Naive thymus-derived CD4-positive, alpha-beta T cell (primary cell): ENCODE measurements around the gene NR5A1. TPM values are rescaled to one million over a fixed set of nuclear protein-coding genes. Genes with fewer than 3 reads are reported as not detected.

ENCODE experiments used
- ATAC-seq: fragments of 150-1000 bp; cut with Tn5 transposase; 2 replicates; pipeline ENCODE4 v1.10.0; 2021; ENCODE audit warnings: mild to moderate bottlenecking, moderate library complexity
- CTCF ChIA-PET: fragments of 350-600 bp; sonication (Branson Sonifier 250); formaldehyde crosslinking; loops from one replicate; lab custom pipeline; 2021; ENCODE audit warnings: antibody characterized with exemption; lab: Charles Lee
- POLR2A ChIA-PET: fragments of 350-600 bp; sonication (Branson Sonifier 250); formaldehyde crosslinking; loops from one replicate; lab custom pipeline; 2021; ENCODE audit warnings: antibody characterized with exemption, inconsistent platforms; lab: Charles Lee
- DNase-seq, 9 donors: peaks; one replicate each; pipeline versions ENCODE4 v3.0.0 to v3.0.0-alpha.2; 2020 to 2022; ENCODE audit warnings: mixed read lengths in 1 of 9
- H3K27ac ChIP-seq: one replicate; pipeline ENCODE4 v1.7.0; 2013; ENCODE audit warnings: mild to moderate bottlenecking, low read depth, low read length, moderate library complexity
- H3K27me3 ChIP-seq, 2 donors: one replicate each; pipeline ENCODE4 v1.7.0; 2013; ENCODE audit warnings: low read length in 2 of 2, mild to moderate bottlenecking in 2 of 2, moderate library complexity in 2 of 2; ENCODE audit not compliant: control insufficient read depth in 2 of 2, insufficient read depth in 2 of 2
- H3K36me3 ChIP-seq, 3 experiments: 1 replicate in 2 of 3; 2 replicates in 1 of 3; pipeline ENCODE4 v1.7.0; 2013; ENCODE audit warnings: low read length in 3 of 3, mild to moderate bottlenecking in 3 of 3, moderate library complexity in 1 of 3; ENCODE audit not compliant: insufficient read depth in 3 of 3, control insufficient read depth in 2 of 3
- H3K4me1 ChIP-seq, 2 donors: one replicate each; pipeline ENCODE4 v1.7.0; 2013; ENCODE audit warnings: low read length in 2 of 2, mild to moderate bottlenecking in 2 of 2, moderate library complexity in 1 of 2; ENCODE audit not compliant: control insufficient read depth in 2 of 2, insufficient read depth in 2 of 2
- H3K4me3 ChIP-seq: 2 replicates; pipeline ENCODE4 v1.7.0; 2013; ENCODE audit warnings: mild to moderate bottlenecking, low read length
- H3K9me3 ChIP-seq, 3 experiments: 1 replicate in 2 of 3; 2 replicates in 1 of 3; pipeline ENCODE4 v1.7.0; 2013; ENCODE audit warnings: low read length in 3 of 3; ENCODE audit not compliant: control insufficient read depth in 2 of 3
- H3K27ac Mint-ChIP-seq, 9 donors: one replicate each; pipeline ENCODE4 v1.8.0; 2020 to 2022; ENCODE audit warnings: mixed read lengths in 9 of 9, mild to moderate bottlenecking in 8 of 9, moderate library complexity in 5 of 9, inconsistent platforms in 2 of 9
- H3K27me3 Mint-ChIP-seq, 5 donors: one replicate each; pipeline ENCODE4 v1.8.0; 2021 to 2022; ENCODE audit warnings: mixed read lengths in 5 of 5, mild to moderate bottlenecking in 1 of 5
- H3K36me3 Mint-ChIP-seq, 5 donors: one replicate each; pipeline ENCODE4 v1.8.0; 2020 to 2022; ENCODE audit warnings: mixed read lengths in 5 of 5, mild to moderate bottlenecking in 3 of 5, inconsistent platforms in 1 of 5
- H3K4me1 Mint-ChIP-seq, 7 donors: one replicate each; pipeline ENCODE4 v1.8.0; 2020 to 2022; ENCODE audit warnings: mixed read lengths in 7 of 7, mild to moderate bottlenecking in 3 of 7, inconsistent platforms in 1 of 7
- H3K4me3 Mint-ChIP-seq, 10 donors: one replicate each; pipeline ENCODE4 v1.8.0; 2020 to 2022; ENCODE audit warnings: mild to moderate bottlenecking in 10 of 10, mixed read lengths in 10 of 10, moderate library complexity in 6 of 10, inconsistent platforms in 2 of 10
- H3K9me3 Mint-ChIP-seq, 11 donors: one replicate each; pipeline ENCODE4 v1.8.0; 2020 to 2022; ENCODE audit warnings: mixed read lengths in 11 of 11, mild to moderate bottlenecking in 4 of 11, inconsistent platforms in 1 of 11, moderate library complexity in 1 of 11
- intact Hi-C, 2 donors: fragments of 100-400 bp; cut with micrococcal nuclease; formaldehyde crosslinking; loops; one replicate each; pipeline ENCODE4 v1.15.1; 2023
- polyA plus RNA-seq, 2 donors: library from polyadenylated mRNA; unstranded; fragments of 300-500 nt; fragmentation: Illumina TruSeq; gene quantifications; one replicate each; pipeline ENCODE4 v1.2.3, GENCODE V29; 2021
- total RNA-seq, 6 experiments: library from RNA in 5 of 6; stranded (reverse) in 5 of 6; gene quantifications; 1 replicate in 5 of 6; 2 replicates in 1 of 6; pipeline ENCODE4 v1.2.3 and lab custom pipeline; 2021 to 2026

NR5A1 gene
- total and polyA plus RNA-seq, 7 experiments from 2014 or later = 0.11 TPM; not detected in 6

DNA sequence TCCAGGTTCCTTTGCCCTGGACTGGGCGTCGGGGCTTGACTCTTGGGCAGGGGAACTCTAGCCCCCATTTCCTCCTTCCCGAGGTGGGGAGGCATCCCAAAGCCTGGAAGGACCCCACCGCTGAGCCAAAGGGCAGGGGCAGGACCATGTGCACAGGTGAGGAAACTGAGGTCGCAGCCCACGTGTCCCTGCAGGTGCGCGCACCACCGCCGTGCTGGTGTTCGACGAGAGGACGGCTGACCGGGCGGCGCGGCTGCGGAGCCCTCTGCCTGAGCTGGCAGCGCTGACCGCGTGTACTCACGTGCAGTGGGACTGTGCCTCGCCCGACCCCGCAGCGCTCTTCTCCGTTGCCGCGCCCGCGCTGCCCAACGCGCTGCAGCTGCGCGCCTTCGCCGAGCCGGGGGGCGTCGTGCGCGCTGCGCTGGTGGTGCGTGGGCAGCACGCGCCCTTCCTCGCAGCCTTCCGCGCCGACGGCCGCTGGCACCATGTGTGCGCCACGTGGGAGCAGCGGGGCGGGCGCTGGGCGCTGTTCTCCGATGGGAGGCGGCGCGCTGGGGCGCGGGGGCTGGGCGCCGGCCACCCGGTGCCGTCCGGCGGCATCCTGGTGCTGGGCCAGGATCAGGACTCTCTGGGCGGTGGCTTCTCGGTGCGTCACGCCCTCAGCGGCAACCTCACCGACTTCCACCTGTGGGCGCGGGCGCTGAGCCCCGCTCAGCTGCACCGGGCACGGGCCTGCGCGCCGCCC is 54.2 kb downstream of the NR5A1 start:
- H3K4me1 ChIP-seq = no peaks in the 10 kb centered on the region
- no peaks in the 10 kb centered on the region for H3K9me3 ChIP-seq
- no peaks in the 10 kb centered on the region for H3K27me3 ChIP-seq
- DNase-seq (no peak), ATAC-seq (no peak)
- H3K4me3 ChIP-seq = no peak overlapping the region
- Mint-ChIP-seq H3K27ac (no peak overlapping the region), H3K4me1 (peaks cover 0 to 2% (median 0%) of the 10 kb centered on the region in 7 donors), H3K9me3 (no peaks in the 10 kb centered on the region), H3K36me3 (no peaks in the 10 kb centered on the region), H3K27me3 (peaks cover 24 to 41% (median 31%) of the 10 kb centered on the region in 5 donors), H3K4me3 (peak overlapping the region in 1 of 10 donors; percentile 14)
- no peak overlapping the region for H3K27ac ChIP-seq
- CTCF ChIA-PET = no interaction called here
- no peaks in the 10 kb centered on the region for H3K36me3 ChIP-seq
- intact Hi-C loops = no loop called here
- POLR2A ChIA-PET = no interaction called here

DNA sequence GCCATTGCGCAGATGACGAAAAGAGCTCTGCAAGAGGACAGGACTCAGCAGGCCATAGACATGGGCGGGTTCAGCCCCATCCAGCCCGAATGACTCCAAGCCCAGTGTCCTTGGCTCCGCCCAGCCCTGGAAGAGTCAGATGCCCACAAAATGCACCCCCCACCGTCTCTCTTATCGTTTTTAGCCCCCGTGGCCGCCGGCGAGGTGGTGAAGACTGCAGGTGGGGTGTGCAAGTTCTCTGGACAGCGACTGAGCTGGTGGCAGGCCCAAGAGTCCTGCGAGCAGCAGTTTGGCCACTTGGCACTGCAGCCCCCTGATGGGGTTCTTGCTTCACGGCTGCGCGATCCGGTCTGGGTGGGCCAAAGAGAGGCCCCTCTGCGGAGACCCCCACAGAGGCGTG is 54.9 kb downstream of the NR5A1 start:
- no peak for DNase-seq
- Histone ChIP-seq H3K27ac (no peak overlapping the region), H3K4me3 (no peak overlapping the region), H3K4me1 (no peaks in the 10 kb centered on the region), H3K9me3 (no peaks in the 10 kb centered on the region), H3K36me3 (no peaks in the 10 kb centered on the region), H3K27me3 (no peaks in the 10 kb centered on the region)
- CTCF ChIA-PET = no interaction called here
- peak overlapping the region in 1 of 10 donors; percentile 14 for H3K4me3 Mint-ChIP-seq
- no peaks in the 10 kb centered on the region for H3K9me3 Mint-ChIP-seq
- no peak overlapping the region for H3K27ac Mint-ChIP-seq
- H3K4me1 Mint-ChIP-seq = peaks cover 0 to 2% (median 0%) of the 10 kb centered on the region in 7 donors
- H3K27me3 Mint-ChIP-seq = peaks cover 24 to 42% (median 31%) of the 10 kb centered on the region in 5 donors
- ATAC-seq = no peak
- POLR2A ChIA-PET = no interaction called here
- intact Hi-C loops = no loop called here
- no peaks in the 10 kb centered on the region for H3K36me3 Mint-ChIP-seq

DNA sequence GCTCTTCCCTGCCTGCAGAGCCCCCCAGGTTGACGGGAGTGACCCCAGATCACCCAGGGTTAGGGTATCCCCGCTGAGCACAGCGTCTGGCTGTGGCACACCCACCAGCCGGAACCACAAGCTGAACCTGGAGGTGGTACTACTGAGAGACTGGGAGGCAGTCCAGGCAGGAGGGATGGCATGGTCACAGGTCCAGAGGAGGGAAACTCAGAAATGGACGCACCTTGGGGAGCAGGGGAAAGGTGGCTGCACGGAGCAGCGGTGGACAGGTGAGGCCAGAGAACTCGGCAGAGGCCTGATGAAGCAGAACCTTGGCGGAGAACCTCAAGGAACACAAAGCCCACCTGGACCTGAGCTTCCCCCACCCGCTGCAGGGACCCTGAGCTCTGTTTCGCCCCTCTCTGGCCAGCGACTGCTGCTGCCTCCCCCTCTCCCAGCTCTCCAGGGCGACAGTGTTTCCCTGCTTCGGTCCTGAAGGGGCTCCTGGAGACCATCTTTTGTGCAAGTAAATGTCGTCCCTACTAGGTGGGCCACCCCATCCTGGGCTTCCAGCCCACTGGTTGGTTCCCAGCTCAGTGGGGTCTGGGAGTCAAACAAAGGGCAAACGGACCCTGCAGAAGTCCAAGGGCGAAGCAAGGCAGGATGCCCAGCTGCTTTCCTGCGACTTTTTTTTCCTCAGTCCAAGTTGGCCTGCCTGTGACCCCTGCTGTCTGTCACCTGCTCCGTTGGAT is 56.1 kb downstream of the NR5A1 start:
- Histone ChIP-seq H3K4me3 (no peak overlapping the region), H3K27me3 (no peaks in the 10 kb centered on the region), H3K36me3 (no peaks in the 10 kb centered on the region), H3K9me3 (no peaks in the 10 kb centered on the region), H3K4me1 (no peaks in the 10 kb centered on the region), H3K27ac (no peak overlapping the region)
- no peak for DNase-seq
- H3K4me3 Mint-ChIP-seq = no peak overlapping the region
- intact Hi-C loops = no loop called here
- ChIA-PET CTCF (no interaction called here), POLR2A (no interaction called here)
- H3K27me3 Mint-ChIP-seq = peaks cover 29 to 46% (median 34%) of the 10 kb centered on the region in 5 donors
- peaks cover 0 to 2% (median 0%) of the 10 kb centered on the region in 7 donors for H3K4me1 Mint-ChIP-seq
- ATAC-seq = no peak
- H3K36me3 Mint-ChIP-seq = no peaks in the 10 kb centered on the region
- H3K9me3 Mint-ChIP-seq = no peaks in the 10 kb centered on the region
- no peak overlapping the region for H3K27ac Mint-ChIP-seq

DNA sequence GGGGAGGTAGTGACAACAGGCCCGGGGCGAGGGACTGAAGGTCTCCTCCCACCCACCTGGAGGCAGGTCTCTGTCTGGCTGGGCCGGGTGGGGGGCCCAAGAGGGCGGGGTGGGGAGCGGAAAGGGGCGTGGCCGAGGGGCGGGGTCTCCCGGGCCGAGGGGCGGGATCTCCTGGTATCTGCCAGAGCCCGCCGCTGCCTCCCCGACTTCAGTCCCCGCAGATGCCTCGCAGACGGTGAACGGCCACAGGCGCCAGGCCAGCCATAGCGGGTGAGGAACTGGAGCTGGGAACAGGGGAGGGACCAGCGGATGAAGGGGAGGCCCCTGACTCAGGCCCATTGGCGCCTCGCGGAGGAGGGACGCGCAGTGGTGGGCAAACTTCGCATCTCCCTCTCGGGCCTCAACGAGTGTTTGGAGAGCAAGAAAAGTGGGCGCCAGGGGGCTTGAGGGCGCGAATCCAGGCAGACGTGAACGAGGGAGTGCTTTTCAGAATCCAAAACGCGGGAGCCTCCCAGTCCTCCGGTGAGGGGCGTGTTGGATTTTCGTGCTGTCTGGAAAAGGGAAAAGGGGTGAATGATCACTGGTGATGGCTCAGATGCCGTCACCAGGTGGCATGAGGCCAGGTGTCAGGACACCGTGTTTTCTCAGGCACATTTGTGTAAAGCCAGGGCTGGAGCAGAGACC is 56.8 kb downstream of the NR5A1 start, which contains the start of gene ADGRD2:
Gene ADGRD2 (plus strand): TSS at position 211 of the 684 bp plus-strand sequence. CDS start 1,216 bp downstream, outside the sequence.
- intact Hi-C loops = no loop called here
- H3K27ac ChIP-seq = no peak within 1 kb of the TSS
- H3K27ac Mint-ChIP-seq = no peak within 1 kb of the TSS
- ATAC-seq (no peak), DNase-seq (no peak)
- no peak within 1 kb of the TSS for H3K4me3 ChIP-seq
- no peaks in the 10 kb centered on the region for H3K36me3 Mint-ChIP-seq
- H3K4me3 Mint-ChIP-seq = peak within 1 kb of the TSS in 1 of 10 donors; percentile 7
- no peaks in the 10 kb centered on the region for H3K27me3 ChIP-seq
- no peaks in the 10 kb centered on the region for H3K9me3 Mint-ChIP-seq
- no peaks in the 10 kb centered on the region for H3K4me1 ChIP-seq
- no peaks in the 10 kb centered on the region for H3K36me3 ChIP-seq
- H3K4me1 Mint-ChIP-seq = peaks cover 0 to 2% (median 0%) of the 10 kb centered on the region in 7 donors
- no peaks in the 10 kb centered on the region for H3K9me3 ChIP-seq
- POLR2A ChIA-PET = no interaction called here
- CTCF ChIA-PET = no interaction called here
- H3K27me3 Mint-ChIP-seq = peaks cover 31 to 51% (median 34%) of the 10 kb centered on the region in 5 donors

DNA sequence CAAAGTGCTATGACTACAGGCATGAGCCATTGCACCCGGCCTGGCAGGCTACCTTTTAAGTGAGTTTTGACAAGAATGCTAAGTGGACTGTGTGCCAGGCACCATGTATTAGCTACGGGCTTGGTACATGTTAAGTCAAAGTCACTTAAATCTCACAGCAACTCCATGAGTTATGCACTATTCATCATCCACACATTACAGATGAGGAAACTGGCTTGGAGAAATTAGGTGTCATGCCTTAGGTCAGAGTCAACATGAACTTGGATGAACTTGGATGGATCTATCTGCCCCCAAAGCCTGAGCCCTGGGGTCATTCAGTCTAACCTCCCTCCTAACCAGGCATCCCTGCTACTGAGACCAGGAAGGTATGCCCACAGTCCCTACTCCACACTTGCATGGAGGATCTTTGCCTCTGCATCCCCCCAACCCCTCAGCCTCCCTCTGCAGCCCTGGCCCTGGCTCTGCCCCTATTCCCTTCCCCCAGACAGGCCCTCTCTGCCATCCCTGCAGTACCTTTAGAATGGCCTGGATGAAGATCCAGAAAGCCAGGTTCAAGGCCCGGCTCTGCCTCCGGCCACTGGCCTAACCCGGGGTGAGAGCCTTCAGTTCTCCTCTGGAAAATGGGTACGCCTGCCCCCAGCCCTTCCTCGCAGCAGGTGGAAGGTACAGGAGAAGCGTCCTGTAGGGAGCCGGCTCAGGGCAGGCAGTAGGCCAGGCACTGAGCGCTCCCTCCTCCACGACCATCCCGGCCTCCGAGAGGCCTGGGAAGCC is 57.6 kb downstream of the NR5A1 start:
- Histone ChIP-seq H3K27me3 (no peaks in the 10 kb centered on the region), H3K4me3 (no peak overlapping the region), H3K9me3 (no peaks in the 10 kb centered on the region), H3K4me1 (no peaks in the 10 kb centered on the region), H3K36me3 (no peaks in the 10 kb centered on the region), H3K27ac (no peak overlapping the region)
- H3K36me3 Mint-ChIP-seq = no peaks in the 10 kb centered on the region
- intact Hi-C loops = no loop called here
- ATAC-seq (no peak), DNase-seq (no peak)
- ChIA-PET CTCF (no interaction called here), POLR2A (interaction anchor here (0.6 kb wide), 1 partner anchor 36 kb away, joined by 4 read pairs; no protein-coding TSS in a partner anchor)
- H3K4me1 Mint-ChIP-seq = peaks cover 0 to 2% (median 0%) of the 10 kb centered on the region in 7 donors
- H3K27ac Mint-ChIP-seq = no peak overlapping the region
- H3K4me3 Mint-ChIP-seq = no peak overlapping the region
- H3K9me3 Mint-ChIP-seq = no peaks in the 10 kb centered on the region
- peaks cover 31 to 51% (median 41%) of the 10 kb centered on the region in 5 donors for H3K27me3 Mint-ChIP-seq

DNA sequence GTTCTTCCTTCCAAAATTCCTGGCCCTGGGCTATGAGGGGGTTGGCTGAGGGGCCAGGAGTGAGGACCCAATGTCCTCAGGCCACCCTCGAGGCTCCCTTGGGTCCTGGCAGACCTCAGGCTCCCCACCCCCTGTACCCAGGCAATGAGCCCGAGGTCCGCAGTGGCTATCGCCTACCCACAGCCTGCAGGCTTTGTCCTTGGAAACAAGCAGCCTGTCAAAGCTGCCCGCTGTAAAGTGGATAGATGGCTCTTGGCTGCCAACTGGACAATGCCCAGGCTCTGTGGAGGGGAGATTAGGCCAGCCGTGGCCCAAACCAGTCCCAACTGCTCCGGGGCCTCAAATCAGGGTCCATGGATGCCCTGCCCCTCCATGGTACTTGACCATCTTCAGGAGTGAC is 59.2 kb downstream of the NR5A1 start:
- peaks cover 0 to 3% (median 0%) of the 10 kb centered on the region in 11 donors for H3K9me3 Mint-ChIP-seq
- no peak overlapping the region for H3K4me3 ChIP-seq
- peaks cover 0 to 2% (median 0%) of the 10 kb centered on the region in 7 donors for H3K4me1 Mint-ChIP-seq
- no peaks in the 10 kb centered on the region for H3K36me3 Mint-ChIP-seq
- no peaks in the 10 kb centered on the region for H3K9me3 ChIP-seq
- CTCF ChIA-PET = interaction anchor here (0.7 kb wide), 1 partner anchor 89 kb away, joined by 3 read pairs; no protein-coding TSS in a partner anchor
- no peak overlapping the region for H3K4me3 Mint-ChIP-seq
- no peaks in the 10 kb centered on the region for H3K27me3 ChIP-seq
- intact Hi-C loops = no loop called here
- no peaks in the 10 kb centered on the region for H3K36me3 ChIP-seq
- no peak overlapping the region for H3K27ac Mint-ChIP-seq
- no peak overlapping the region for H3K27ac ChIP-seq
- DNase-seq (no peak), ATAC-seq (no peak)
- no peaks in the 10 kb centered on the region for H3K4me1 ChIP-seq
- POLR2A ChIA-PET = no interaction called here
- peaks cover 38 to 51% (median 44%) of the 10 kb centered on the region in 5 donors for H3K27me3 Mint-ChIP-seq
